ENCODE measurements around the gene SPRY1.
A peak's percentile ranks its signal among the peaks of the same experiment; 100 is the strongest.

Gene SPRY1

DNA sequence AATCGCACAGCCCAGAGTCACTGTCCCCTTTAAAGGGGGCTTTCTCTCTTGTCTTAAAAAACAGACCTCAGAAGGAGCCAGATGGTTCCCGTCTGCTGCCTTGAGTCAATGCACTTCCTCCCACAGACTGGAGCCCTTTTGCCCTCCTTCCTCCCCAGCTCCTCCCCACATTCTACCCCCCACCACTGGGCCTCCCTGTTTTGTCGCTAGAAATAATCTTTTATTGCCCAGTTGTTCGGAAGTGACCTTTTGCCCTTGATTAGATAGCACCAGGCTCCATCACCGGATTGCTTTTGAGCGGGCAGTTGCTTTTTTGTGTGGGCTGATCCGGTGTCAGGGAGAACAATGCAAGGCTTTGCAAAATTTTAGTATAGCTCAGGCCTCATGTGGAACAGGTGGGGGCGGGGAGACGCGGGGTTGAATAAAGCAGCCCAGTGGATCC, 47.7 kb downstream of the SPRY1 start:
- no peak for DNase-seq (ENCODE audit: low spot score)

DNA sequence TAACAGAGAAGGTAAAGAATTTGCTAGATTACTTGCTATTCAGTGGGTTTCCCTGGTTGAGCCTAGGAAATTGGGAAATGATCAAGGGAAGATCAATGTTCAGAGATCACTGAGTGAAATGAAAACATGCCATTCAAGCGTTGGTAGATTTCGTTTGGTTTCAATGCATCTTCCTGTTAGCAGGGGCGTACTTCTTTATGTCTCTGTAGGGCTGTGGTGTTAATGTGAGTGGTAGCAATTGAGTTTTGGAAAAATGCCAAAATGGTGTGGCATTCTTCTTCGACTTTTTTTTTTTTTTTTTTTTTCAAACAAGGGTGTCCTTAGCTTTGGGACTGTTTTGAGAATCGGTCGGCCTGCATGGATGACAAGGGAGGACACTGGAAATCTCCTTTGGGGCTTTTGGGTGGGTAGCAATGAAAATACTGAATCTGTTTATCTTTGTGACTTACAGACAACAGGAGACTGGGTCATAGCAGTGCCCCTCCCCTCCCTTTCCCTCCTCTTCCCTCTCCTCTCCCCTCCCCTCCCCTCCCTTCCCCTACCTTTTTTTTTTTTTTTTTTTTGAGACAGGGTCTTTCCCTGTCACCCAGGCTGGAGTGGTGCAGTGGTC, 50.4 kb downstream of the SPRY1 start:
- DNase-seq (ENCODE audit: low spot score), result no peak

DNA sequence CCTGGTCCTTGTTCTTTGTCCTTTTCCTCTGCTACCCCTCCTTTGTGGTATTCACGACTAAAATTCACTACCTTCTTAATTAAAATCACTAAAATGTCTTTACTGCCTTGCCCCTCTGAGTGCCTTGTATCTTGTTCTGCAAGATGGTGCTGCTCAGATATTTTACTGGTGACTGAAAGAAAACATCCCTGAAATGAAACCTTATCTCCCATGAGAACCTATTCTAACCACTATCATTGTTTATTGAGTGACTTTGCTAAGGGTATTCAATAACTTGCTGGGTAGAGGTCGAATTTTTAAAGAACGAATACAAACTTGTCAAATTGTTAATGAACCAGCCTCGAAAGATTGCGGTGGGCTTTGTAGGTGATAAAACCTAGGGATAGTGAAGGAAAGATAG, 52.8 kb downstream of the SPRY1 start:
- DNase-seq (ENCODE audit: low spot score), result no peak

DNA sequence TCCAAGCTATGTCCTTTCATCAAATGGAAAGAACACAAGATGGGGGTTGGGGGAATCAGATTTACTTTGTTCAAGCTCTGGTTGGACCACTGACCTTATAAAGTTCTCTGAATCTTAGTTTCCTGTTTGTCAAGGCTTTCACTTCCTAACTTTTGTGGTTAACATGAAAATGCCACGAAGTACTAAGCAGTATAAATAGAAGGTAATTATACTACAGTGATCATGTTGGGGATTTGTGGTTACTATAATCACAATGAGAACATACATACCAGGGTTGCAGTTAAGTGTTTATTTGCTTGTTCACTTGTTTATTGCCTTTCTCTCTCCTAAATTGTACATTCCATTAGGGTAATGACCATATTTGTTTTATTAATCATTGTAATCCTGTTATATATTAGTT, 53.2 kb downstream of the SPRY1 start:
- no peak for DNase-seq (ENCODE audit: low spot score)

DNA sequence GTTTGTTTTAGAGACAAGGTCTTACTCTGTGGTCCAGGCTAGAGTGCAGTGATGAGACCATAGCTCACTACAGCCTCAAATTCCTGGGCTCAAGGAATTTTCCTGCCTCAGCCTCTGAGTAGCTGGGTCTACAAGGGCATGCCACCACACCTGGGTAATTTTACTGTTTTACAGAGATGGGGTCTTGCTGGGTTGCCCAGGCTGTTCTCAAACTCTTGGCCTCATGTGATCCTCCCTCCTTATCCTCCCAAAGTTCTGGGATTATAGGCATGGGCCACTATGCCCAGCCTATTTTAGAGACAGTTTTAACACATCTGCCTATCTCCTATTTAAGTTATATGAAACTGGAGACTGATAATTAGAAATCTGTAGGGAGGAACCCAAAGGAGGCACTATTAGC, 53.8 kb downstream of the SPRY1 start:
- DNase-seq (ENCODE audit: low spot score), result no peak

DNA sequence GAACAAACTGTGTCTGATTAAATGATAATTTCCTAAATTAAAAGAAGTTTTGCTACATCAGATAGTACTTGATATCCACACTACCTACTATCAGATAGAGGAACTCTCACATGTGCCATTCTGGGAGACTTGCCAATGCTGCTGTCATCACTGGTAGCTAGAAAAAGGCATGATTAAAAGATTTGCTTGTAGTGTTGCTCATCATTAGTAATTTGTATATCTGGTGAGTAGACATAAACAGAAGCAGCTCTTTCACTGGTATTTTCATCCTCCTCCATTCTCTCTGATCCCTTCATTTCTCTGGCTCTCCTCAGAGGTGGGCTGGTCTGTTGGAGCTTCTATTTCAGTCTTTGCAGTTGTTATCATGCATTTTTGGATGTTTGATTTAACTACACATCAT, 56.0 kb downstream of the SPRY1 start:
- DNase-seq (ENCODE audit: low spot score), result peak; percentile 78

DNA sequence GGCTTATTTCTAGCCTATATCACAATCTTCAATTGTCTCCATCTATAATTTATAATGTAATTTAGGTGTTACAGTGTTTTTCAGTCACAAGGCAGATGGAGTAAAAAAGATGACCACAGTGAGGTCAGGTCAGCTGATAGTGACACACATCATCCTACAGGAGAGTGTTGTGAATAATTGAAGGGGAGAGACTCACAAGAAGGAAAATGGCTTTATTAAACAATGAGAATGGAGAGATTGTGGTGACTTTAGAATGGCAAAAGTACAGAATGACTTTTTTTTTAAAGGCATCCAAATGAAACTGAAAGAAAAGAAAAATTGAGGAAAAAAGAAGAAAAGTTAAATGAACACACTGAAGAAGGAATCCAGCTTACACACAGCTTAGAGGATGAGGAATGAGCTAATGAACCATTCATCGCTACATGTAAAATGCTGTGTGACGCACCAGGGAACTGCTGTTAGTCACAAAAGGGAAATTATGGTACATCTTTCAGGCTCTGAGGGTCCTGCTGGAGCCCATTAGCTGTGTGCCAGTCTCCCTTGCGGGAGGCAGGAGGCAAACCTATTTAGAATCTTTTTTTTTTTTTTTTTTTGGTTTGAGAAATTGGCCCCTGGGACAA, 56.6 kb downstream of the SPRY1 start:
- DNase-seq (ENCODE audit: low spot score), result peak; percentile 43
